Tibial artery (tissue), 4 donors: ENCODE measurements around the gene MSRB3.

Source experiments
- DNase-seq, 2 donors: peaks; one replicate each; pipeline ENCODE4 v3.0.0-alpha.2; 2019
- H3K27ac ChIP-seq, 2 donors: fragments of 200-600 bp; sonication (generic) in 1 of 2; 1 replicate in 1 of 2; 2 replicates in 1 of 2; pipeline ENCODE4 v1.5.1; 2018 to 2019; ENCODE audit warnings: mild to moderate bottlenecking in 1 of 2
- H3K27me3 ChIP-seq, 2 donors: fragments of 200-600 bp; sonication (generic) in 1 of 2; one replicate each; pipeline versions ENCODE4 v1.5.1 to v1.6.0; 2016 to 2019
- H3K36me3 ChIP-seq, 3 donors: fragments of 200-600 bp; sonication (generic) in 2 of 3; one replicate each; pipeline ENCODE4 v1.5.1; 2016 to 2019; ENCODE audit warnings: mild to moderate bottlenecking in 2 of 3
- H3K4me1 ChIP-seq, 4 donors: fragments of 200-600 bp; sonication (generic) in 2 of 4; 1 replicate in 3 of 4; 2 replicates in 1 of 4; pipeline ENCODE4 v1.5.1; 2016 to 2019
- H3K4me3 ChIP-seq, 2 donors: fragments of 200-600 bp; sonication (generic) in 1 of 2; 1 replicate in 1 of 2; 2 replicates in 1 of 2; pipeline ENCODE4 v1.5.1; 2018 to 2019; ENCODE audit warnings: mild to moderate bottlenecking in 2 of 2
- H3K9me3 ChIP-seq, 3 donors: fragments of 200-600 bp; sonication (generic) in 1 of 3; one replicate each; pipeline ENCODE4 v1.5.1; 2016 to 2019
- CTCF ChIP-seq, 2 experiments: fragments of 200-600 bp in 1 of 2; fragments of 450-650 bp in 1 of 2; IDR thresholded peaks; one replicate each; pipeline ENCODE4 v1.5.1; 2017 to 2019; ENCODE audit warnings: antibody characterized with exemption in 2 of 2, mild to moderate bottlenecking in 1 of 2, moderate library complexity in 1 of 2
- intact Hi-C: fragments of 100-400 bp; cut with DNase I; formaldehyde crosslinking; loops from one replicate; pipeline ENCODE4 v1.15.0; 2023; ENCODE audit warnings: low total_unique reads

The MSRB3 gene

DNA sequence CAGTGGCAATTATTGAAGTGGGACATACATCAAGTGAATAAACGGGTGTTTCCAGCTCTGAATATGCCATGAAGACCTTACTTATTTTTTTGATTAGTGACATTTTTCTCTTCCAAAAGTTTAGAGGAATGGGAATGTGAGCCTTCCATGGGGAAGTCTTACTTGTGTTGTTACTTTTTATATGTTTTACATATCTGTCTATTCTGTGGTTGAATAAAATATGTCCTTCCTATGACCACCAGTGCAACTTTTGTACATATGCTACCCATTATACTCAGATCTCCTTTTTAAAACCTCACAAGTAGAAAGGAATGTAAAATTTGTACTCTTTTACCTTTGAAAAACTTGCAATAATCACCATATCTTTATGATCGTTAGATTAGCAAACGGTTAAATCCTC lies 132.7 kb downstream of the MSRB3 start:
- Histone ChIP-seq H3K27ac (no peak overlapping the region), H3K9me3 (no peaks in the 10 kb centered on the region), H3K4me1 (peaks cover 0 to 10% (median 0%) of the 10 kb centered on the region in 4 donors), H3K27me3 (no peaks in the 10 kb centered on the region), H3K36me3 (peaks cover 0 to 10% (median 0%) of the 10 kb centered on the region in 3 donors), H3K4me3 (no peak overlapping the region)
- intact Hi-C loops = no loop called here
- TF ChIP-seq CTCF (IDR thresholded peaks at IDR 0.05) = no peak
- no peak for DNase-seq

DNA sequence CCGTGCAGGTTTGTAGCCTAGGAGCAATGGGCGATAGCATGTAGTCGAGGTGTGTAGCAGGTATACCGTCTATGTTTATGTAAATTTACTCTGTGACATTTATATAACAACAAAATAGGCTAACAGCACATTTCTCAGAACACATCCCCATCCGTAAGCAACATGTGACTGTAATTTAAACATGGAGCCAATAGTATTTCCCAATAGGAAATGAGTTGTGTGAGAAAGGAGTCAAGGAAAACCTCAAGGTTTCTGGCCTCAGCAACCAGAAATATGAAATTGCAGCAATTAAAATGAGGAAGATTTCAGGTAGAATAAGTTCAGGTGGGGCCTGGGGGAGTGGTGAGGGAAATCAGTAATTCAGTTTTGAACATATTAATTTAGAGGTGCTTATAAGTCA lies 136.0 kb downstream of the MSRB3 start:
- H3K4me1 ChIP-seq = peaks cover 0 to 10% (median 0%) of the 10 kb centered on the region in 4 donors
- no peak for TF ChIP-seq CTCF (IDR thresholded peaks at IDR 0.05)
- no peak overlapping the region for H3K27ac ChIP-seq
- no peak for DNase-seq
- no peaks in the 10 kb centered on the region for H3K27me3 ChIP-seq
- peaks cover 11 to 22% (median 11%) of the 10 kb centered on the region in 3 donors for H3K36me3 ChIP-seq
- H3K9me3 ChIP-seq = peaks cover 0 to 2% (median 0%) of the 10 kb centered on the region in 3 donors
- intact Hi-C loops = no loop called here
- H3K4me3 ChIP-seq = no peak overlapping the region

GRCh38 chr12:65415826-65416225 lies 137.3 kb downstream of the MSRB3 start:
- H3K4me1 ChIP-seq = no peaks in the 10 kb centered on the region
- H3K9me3 ChIP-seq = peaks cover 0 to 15% (median 0%) of the 10 kb centered on the region in 3 donors
- DNase-seq = no peak
- no peaks in the 10 kb centered on the region for H3K27me3 ChIP-seq
- no peak overlapping the region for H3K4me3 ChIP-seq
- no peak for TF ChIP-seq CTCF (IDR thresholded peaks at IDR 0.05)
- intact Hi-C loops = no loop called here
- H3K27ac ChIP-seq = no peak overlapping the region
- H3K36me3 ChIP-seq = peaks cover 13 to 34% (median 24%) of the 10 kb centered on the region in 3 donors

DNA sequence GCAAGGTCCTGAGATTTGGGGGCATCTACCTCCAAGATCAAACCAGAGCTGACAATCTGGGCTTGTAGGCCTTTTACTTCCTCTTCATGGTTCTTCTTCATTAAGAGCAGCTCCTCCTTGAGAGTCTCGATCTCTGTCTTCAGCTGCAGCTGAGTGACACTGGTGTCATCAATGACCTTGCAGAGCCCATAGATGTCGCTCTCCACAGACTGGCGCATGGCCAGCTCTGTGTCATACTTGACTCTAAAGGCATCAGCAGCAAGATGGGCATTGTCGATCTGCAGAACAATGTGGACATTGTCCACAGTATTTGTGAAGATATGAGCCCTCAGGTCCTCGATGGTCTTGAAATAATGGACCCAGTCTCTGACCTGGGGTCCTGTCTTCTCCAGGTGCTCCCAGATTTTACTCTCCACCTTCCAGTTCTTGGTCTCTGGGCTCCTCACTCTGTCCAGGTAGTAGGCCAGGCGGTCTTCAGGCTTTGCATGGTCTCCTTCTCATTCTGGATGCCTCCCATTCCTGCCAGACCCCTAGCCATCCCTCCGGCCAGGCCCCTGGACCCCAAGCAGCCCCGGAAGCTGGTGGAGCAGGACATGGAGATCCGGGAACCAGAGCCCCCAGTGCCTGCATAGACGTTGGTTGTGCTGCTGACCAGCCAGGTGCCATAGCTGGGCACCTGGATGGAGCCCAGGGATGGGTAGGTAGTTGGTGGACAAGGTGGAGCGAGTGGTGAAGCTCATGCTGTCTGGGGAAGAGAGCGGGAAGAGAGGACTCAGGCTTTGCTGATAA lies 141.0 kb downstream of the MSRB3 start:
- peaks cover 4 to 27% (median 6%) of the 10 kb centered on the region in 3 donors for H3K9me3 ChIP-seq
- H3K36me3 ChIP-seq = peaks cover 21 to 42% (median 37%) of the 10 kb centered on the region in 3 donors
- H3K4me1 ChIP-seq = no peaks in the 10 kb centered on the region
- no peak for TF ChIP-seq CTCF (IDR thresholded peaks at IDR 0.05)
- H3K27me3 ChIP-seq = no peaks in the 10 kb centered on the region
- no peak overlapping the region for H3K27ac ChIP-seq
- DNase-seq = no peak
- no peak overlapping the region for H3K4me3 ChIP-seq
- intact Hi-C loops = no loop called here

GRCh38 chr12:65420941-65421340 lies 142.5 kb downstream of the MSRB3 start:
- peaks cover 21 to 45% (median 37%) of the 10 kb centered on the region in 3 donors for H3K36me3 ChIP-seq
- no peaks in the 10 kb centered on the region for H3K27me3 ChIP-seq
- no peak overlapping the region for H3K4me3 ChIP-seq
- intact Hi-C loops = no loop called here
- no peak for DNase-seq
- TF ChIP-seq CTCF (IDR thresholded peaks at IDR 0.05) = no peak
- H3K4me1 ChIP-seq = no peaks in the 10 kb centered on the region
- H3K9me3 ChIP-seq = peaks cover 4 to 30% (median 6%) of the 10 kb centered on the region in 3 donors
- H3K27ac ChIP-seq = no peak overlapping the region
